Parathyroid adenoma (tissue), 2 donors: ENCODE data around the gene HRCT1.

Experiments
- H2AFZ ChIP-seq: fragments of 300-600 bp; sonication (generic); one replicate; pipeline ENCODE4 v1.7.0; 2017; ENCODE audit warnings: antibody characterized with exemption, mild to moderate bottlenecking
- H3K27ac ChIP-seq: fragments of 300-600 bp; sonication (generic); one replicate; pipeline ENCODE4 v1.7.0; 2017
- H3K27me3 ChIP-seq: fragments of 300-600 bp; sonication (generic); one replicate; pipeline ENCODE4 v1.7.0; 2017; ENCODE audit warnings: low read length; ENCODE audit not compliant: control insufficient read depth, insufficient read depth
- H3K36me3 ChIP-seq: fragments of 300-600 bp; sonication (generic); one replicate; pipeline ENCODE4 v1.7.0; 2017; ENCODE audit warnings: low read length; ENCODE audit not compliant: control insufficient read depth, insufficient read depth
- H3K4me1 ChIP-seq: fragments of 300-600 bp; sonication (generic); one replicate; pipeline ENCODE4 v1.7.0; 2017; ENCODE audit warnings: control low read depth
- H3K4me2 ChIP-seq: fragments of 300-600 bp; sonication (generic); one replicate; pipeline ENCODE4 v1.7.0; 2017; ENCODE audit warnings: low read length
- H3K4me3 ChIP-seq: fragments of 300-600 bp; sonication (generic); one replicate; pipeline ENCODE4 v1.7.0; 2017; ENCODE audit warnings: low read depth, low read length
- H3K79me2 ChIP-seq: fragments of 300-600 bp; sonication (generic); one replicate; pipeline ENCODE4 v1.7.0; 2017; ENCODE audit warnings: control low read depth
- H3K9ac ChIP-seq: fragments of 300-600 bp; sonication (generic); one replicate; pipeline ENCODE4 v1.7.0; 2017; ENCODE audit warnings: mild to moderate bottlenecking
- H3K9me3 ChIP-seq: fragments of 300-600 bp; sonication (generic); one replicate; pipeline ENCODE4 v1.7.0; 2017; ENCODE audit warnings: low read length; ENCODE audit not compliant: control insufficient read depth
- CTCF ChIP-seq: fragments of 300-600 bp; sonication (generic); IDR thresholded peaks from one replicate; pipeline ENCODE4 v1.7.0; 2017; ENCODE audit warnings: antibody characterized with exemption, mild to moderate bottlenecking
- donor health status: primary hyperparathyroidism.

Gene HRCT1

GRCh38 chr9:35905912-35906679, at the start of gene HRCT1:
HRCT1 (plus strand) TSS chr9:35906202; CDS start chr9:35906288, 86 bp downstream.
- peak within 1 kb of the TSS; percentile 76 for H3K27ac ChIP-seq
- H3K4me1 ChIP-seq, result peaks cover 7% of the 10 kb centered on the region
- peak within 1 kb of the TSS; percentile 53 for H2AFZ ChIP-seq
- H3K79me2 ChIP-seq, result no peaks in the 10 kb centered on the region
- no peak within 1 kb of the TSS for H3K4me2 ChIP-seq
- no peak within 1 kb of the TSS for H3K9ac ChIP-seq
- no peak for TF ChIP-seq CTCF
- H3K36me3 ChIP-seq, result no peaks in the 10 kb centered on the region
- no peaks in the 10 kb centered on the region for H3K9me3 ChIP-seq
- no peaks in the 10 kb centered on the region for H3K27me3 ChIP-seq
- H3K4me3 ChIP-seq, result no peak within 1 kb of the TSS

- Histone ChIP-seq H3K27me3 (no peaks in the 10 kb centered on the region), H3K4me1 (peaks cover 4% of the 10 kb centered on the region), H3K4me3 (no peak overlapping the region), H3K9me3 (no peaks in the 10 kb centered on the region), H3K27ac (no peak overlapping the region), H3K4me2 (no peak overlapping the region), H2AFZ (no peak overlapping the region), H3K36me3 (no peaks in the 10 kb centered on the region), H3K79me2 (no peaks in the 10 kb centered on the region), H3K9ac (no peak overlapping the region)
- no peak for TF ChIP-seq CTCF
Observed at GRCh38 chr9:35856206-35856605, 49.8 kb upstream of the HRCT1 start.

- Histone ChIP-seq H3K9ac (no peak overlapping the region), H3K4me2 (no peak overlapping the region), H3K4me3 (no peak overlapping the region), H3K27me3 (no peaks in the 10 kb centered on the region), H3K4me1 (peaks cover 4% of the 10 kb centered on the region), H3K27ac (no peak overlapping the region), H2AFZ (no peak overlapping the region), H3K36me3 (no peaks in the 10 kb centered on the region), H3K9me3 (no peaks in the 10 kb centered on the region), H3K79me2 (no peaks in the 10 kb centered on the region)
- no peak for TF ChIP-seq CTCF
Observed at GRCh38 chr9:35856882-35857281, 49.1 kb upstream of the HRCT1 start.

GRCh38 chr9:35858458-35858857, 47.5 kb upstream of the HRCT1 start:
- H3K4me2 ChIP-seq, result no peak overlapping the region

More at GRCh38 chr9:35858458-35858857, 47.5 kb upstream of the HRCT1 start:
- TF ChIP-seq CTCF, result no peak
- Histone ChIP-seq H3K27ac (no peak overlapping the region), H3K4me3 (no peak overlapping the region), H3K36me3 (no peaks in the 10 kb centered on the region), H2AFZ (no peak overlapping the region), H3K79me2 (no peaks in the 10 kb centered on the region), H3K9me3 (no peaks in the 10 kb centered on the region), H3K9ac (no peak overlapping the region), H3K27me3 (peaks cover under 1% of the 10 kb centered on the region), H3K4me1 (peaks cover 4% of the 10 kb centered on the region)
